Endothelial cell of umbilical vein (primary cell): ENCODE data around the gene PAX5. TPM values are rescaled to one million over a fixed set of nuclear protein-coding genes. Genes with fewer than 3 reads are reported as not detected.

Source experiments
- BruUV-seq: library from RNA; stranded (reverse); fragments of 400-500 nt; replicated peaks from 2 replicates; lab custom pipeline; 2021; lab: Mats Ljungman, UMichigan
- CTCF ChIA-PET: fragments of 300-600, 350-600 bp; sonication (Branson Sonifier 250); formaldehyde crosslinking; loops from one replicate; lab custom pipeline; 2021; ENCODE audit warnings: antibody characterized with exemption, inconsistent platforms; lab: Charles Lee
- POLR2A ChIA-PET: fragments of 300-600, 350-600 bp; sonication (Branson Sonifier 250); formaldehyde crosslinking; loops from one replicate; lab custom pipeline; 2021; ENCODE audit warnings: antibody characterized with exemption, inconsistent platforms; lab: Charles Lee
- DNase-seq: peaks from one replicate; pipeline ENCODE4 v3.0.0-alpha.2; 2011; ENCODE audit warnings: low read depth, low spot score
- FAIRE-seq: peaks from 2 replicates; lab custom pipeline; 2011; peaks lifted over from hg19 to GRCh38; lab: Jason Lieb, UNC
- H2AFZ ChIP-seq: 2 replicates; pipeline ENCODE4 v1.6.0; 2012; ENCODE audit warnings: low read depth, low read length, control low read depth, inconsistent platforms
- H3K27ac ChIP-seq: 2 replicates; pipeline ENCODE4 v1.5.1; 2011; ENCODE audit warnings: low read depth, mild to moderate bottlenecking, control low read depth, low read length, moderate library complexity; ENCODE audit not compliant: insufficient read depth
- H3K27me3 ChIP-seq, 2 experiments: 2 replicates each; pipeline versions ENCODE4 v1.6.0 to v1.6.1; 2011; ENCODE audit warnings: low read length in 2 of 2, mixed read lengths in 1 of 2; ENCODE audit not compliant: control insufficient read depth in 2 of 2, insufficient read depth in 2 of 2
- H3K36me3 ChIP-seq, 2 experiments: 2 replicates in 1 of 2; 3 replicates in 1 of 2; pipeline ENCODE4 v1.5.1; 2011; ENCODE audit warnings: low read length in 2 of 2, mild to moderate bottlenecking in 1 of 2, moderate library complexity in 1 of 2; ENCODE audit not compliant: control insufficient read depth in 2 of 2, insufficient read depth in 2 of 2; ENCODE audit errors: extremely low read depth in 1 of 2
- H3K4me1 ChIP-seq: 3 replicates; pipeline ENCODE4 v1.5.1; 2011; ENCODE audit warnings: mild to moderate bottlenecking, low read length; ENCODE audit not compliant: control insufficient read depth, insufficient read depth; ENCODE audit errors: extremely low read depth
- H3K4me2 ChIP-seq: 2 replicates; pipeline ENCODE4 v1.6.1; 2011; ENCODE audit warnings: low read length, control low read depth, mixed read lengths; ENCODE audit not compliant: insufficient read depth
- H3K4me3 ChIP-seq, 3 experiments: fragments of 200-600 bp in 1 of 3; sonication (generic), shearing (Covaris generic) in 1 of 3; replicated peaks in 1 of 3; 2 replicates each; pipeline ENCODE4 v1.5.1; 2011 to 2016; ENCODE audit warnings: control low read depth in 3 of 3, low read length in 3 of 3, mild to moderate bottlenecking in 2 of 3, inconsistent platforms in 1 of 3, low read depth in 1 of 3, moderate library complexity in 1 of 3; ENCODE audit not compliant: insufficient read depth in 1 of 3
- H3K79me2 ChIP-seq: 2 replicates; pipeline ENCODE4 v1.6.0; 2012; ENCODE audit warnings: low read length, inconsistent platforms; ENCODE audit not compliant: control insufficient read depth, insufficient read depth
- H3K9ac ChIP-seq: replicated peaks from 2 replicates; pipeline ENCODE3; 2011; ENCODE audit warnings: low read length, control low read depth; ENCODE audit not compliant: insufficient read depth; ENCODE audit errors: extremely low read depth
- H3K9me1 ChIP-seq: replicated peaks from 3 replicates; pipeline ENCODE4 v1.6.0; 2011; ENCODE audit warnings: mild to moderate bottlenecking, low read length; ENCODE audit not compliant: control insufficient read depth, insufficient read depth; ENCODE audit errors: extremely low read depth
- H3K9me3 ChIP-seq: replicated peaks from 2 replicates; pipeline ENCODE4 v1.5.1; 2012; ENCODE audit warnings: low read length, inconsistent platforms; ENCODE audit not compliant: control insufficient read depth, insufficient read depth
- H4K20me1 ChIP-seq: replicated peaks from 2 replicates; pipeline ENCODE3; 2011; ENCODE audit warnings: mild to moderate bottlenecking, low read length; ENCODE audit not compliant: control insufficient read depth, insufficient read depth; ENCODE audit errors: extremely low read depth
- EZH2 ChIP-seq: IDR thresholded peaks from 2 replicates; pipeline ENCODE4 v1.6.1; 2012; ENCODE audit warnings: borderline replicate concordance, low read depth, mild to moderate bottlenecking, moderate library complexity, low read length, inconsistent platforms; ENCODE audit not compliant: severe bottlenecking
- FOS ChIP-seq: IDR thresholded peaks from 2 replicates; pipeline ENCODE4 v1.6.1; 2011; ENCODE audit warnings: mild to moderate bottlenecking, low read length, moderate library complexity, borderline replicate concordance; ENCODE audit not compliant: insufficient read depth
- GATA2 ChIP-seq: IDR thresholded peaks from 2 replicates; pipeline ENCODE4 v1.7.0; 2011; ENCODE audit warnings: low read depth, mild to moderate bottlenecking, moderate library complexity, mixed read lengths, low read length; ENCODE audit not compliant: insufficient read length, insufficient read depth
- JUN ChIP-seq: IDR thresholded peaks from 2 replicates; pipeline ENCODE4 v1.6.1; 2011; ENCODE audit warnings: borderline replicate concordance, low read depth; ENCODE audit not compliant: insufficient read length, insufficient read depth
- MYC ChIP-seq: IDR thresholded peaks from one replicate; pipeline ENCODE4 v1.6.1; 2011; ENCODE audit warnings: mild to moderate bottlenecking, low read depth, low read length
- POLR2A ChIP-seq: IDR thresholded peaks from 2 replicates; pipeline ENCODE4 v1.6.1; 2012; ENCODE audit warnings: low read depth, mild to moderate bottlenecking, control low read depth, low read length
- POLR2AphosphoS5 ChIP-seq: IDR thresholded peaks from 2 replicates; pipeline ENCODE4 v1.6.1; 2012; ENCODE audit warnings: low read depth, mild to moderate bottlenecking, control low read depth, low read length, moderate library complexity; ENCODE audit not compliant: insufficient read depth
- dilution Hi-C: fragments of 300-500 bp; cut with MboI; formaldehyde crosslinking; loops from one replicate; pipeline ENCODE4 v1.15.0; 2019; ENCODE audit warnings: low sequenced_read_pairs; ENCODE audit not compliant: extremely low pct_ligation_motif_present
- intact Hi-C: fragments of 100-400 bp; cut with micrococcal nuclease; formaldehyde crosslinking; loops from one replicate; pipeline ENCODE4 v1.10.0; 2022
- polyA plus RNA-seq, 4 experiments: library from polyadenylated mRNA; depleted of rRNA in 3 of 4; stranded (reverse) in 3 of 4; unstranded in 1 of 4; fragments of >200 nt; gene quantifications; 2 replicates each; pipeline versions ENCODE4 v1.2.1 to v1.2.3, GENCODE V29; 2011 to 2012; ENCODE audit warnings: missing spikeins in 1 of 4
- total RNA-seq: library from RNA; stranded (reverse); gene quantifications from 2 replicates; pipeline ENCODE4 v1.2.3, GENCODE V29; 2021
- TF ChIP-seq, protein P1 (sequence below), 2 donors: IDR thresholded peaks; 1 replicate in 1 of 2; 2 replicates in 1 of 2; pipeline ENCODE4 v1.5.1; 2011; ENCODE audit warnings: low read length in 2 of 2, mild to moderate bottlenecking in 2 of 2, moderate library complexity in 2 of 2, control low read depth in 1 of 2, inconsistent platforms in 1 of 2, low read depth in 1 of 2; ENCODE audit not compliant: insufficient read depth in 1 of 2; ENCODE audit errors: extremely low read depth in 1 of 2
- TF ChIP-seq, protein P2 (sequence below): IDR thresholded peaks from 2 replicates; pipeline ENCODE4 v1.6.1; 2011; ENCODE audit not compliant: insufficient read depth, insufficient read length

Gene PAX5
- total and polyA plus RNA-seq, 2 donors (not counting 3 experiments of a cell fraction or from before 2014, with no cell fraction given), result not detected

DNA sequence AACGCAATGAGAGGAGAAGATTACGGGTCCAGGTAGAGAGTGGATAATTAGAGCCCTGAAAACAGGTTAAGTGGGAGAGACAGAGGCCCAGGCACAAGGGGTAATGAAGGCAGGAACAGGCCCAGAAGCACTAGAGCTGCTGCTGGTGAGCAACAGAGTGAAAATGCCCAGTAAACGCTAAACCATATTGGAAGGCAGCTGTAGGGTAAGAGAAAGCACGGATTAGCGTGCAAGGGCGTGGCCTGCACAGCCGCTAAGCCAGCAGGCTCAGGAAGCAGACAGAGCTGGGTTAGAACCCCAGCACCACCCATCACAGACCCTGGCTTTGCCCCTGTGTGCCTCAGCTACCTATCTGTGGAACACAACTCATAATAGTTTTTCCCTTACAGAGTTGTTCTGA, 93.2 kb downstream of the PAX5 start:
- ChIA-PET CTCF (no interaction called here), POLR2A (no interaction called here)
- Histone ChIP-seq H3K36me3 (no peaks in the 10 kb centered on the region), H3K9ac (no peak overlapping the region), H3K4me1 (no peaks in the 10 kb centered on the region), H3K9me1 (no peaks in the 10 kb centered on the region), H3K4me3 (no peak overlapping the region), H3K27me3 (peaks cover 16 to 17% of the 10 kb centered on the region in 2 experiments), H3K27ac (no peak overlapping the region), H3K4me2 (no peak overlapping the region), H2AFZ (no peak overlapping the region), H4K20me1 (no peaks in the 10 kb centered on the region), H3K9me3 (no peaks in the 10 kb centered on the region), H3K79me2 (no peaks in the 10 kb centered on the region)
- dilution Hi-C loops, result no loop called here
- no TSS peak for BruUV-seq
- intact Hi-C loops, result no loop called here
- TF ChIP-seq POLR2AphosphoS5 (no peak), JUN (no peak), FOS (no peak), MYC (no peak), EZH2 (no peak), POLR2A (no peak), GATA2 (no peak)
- TF ChIP-seq, protein P1, sequence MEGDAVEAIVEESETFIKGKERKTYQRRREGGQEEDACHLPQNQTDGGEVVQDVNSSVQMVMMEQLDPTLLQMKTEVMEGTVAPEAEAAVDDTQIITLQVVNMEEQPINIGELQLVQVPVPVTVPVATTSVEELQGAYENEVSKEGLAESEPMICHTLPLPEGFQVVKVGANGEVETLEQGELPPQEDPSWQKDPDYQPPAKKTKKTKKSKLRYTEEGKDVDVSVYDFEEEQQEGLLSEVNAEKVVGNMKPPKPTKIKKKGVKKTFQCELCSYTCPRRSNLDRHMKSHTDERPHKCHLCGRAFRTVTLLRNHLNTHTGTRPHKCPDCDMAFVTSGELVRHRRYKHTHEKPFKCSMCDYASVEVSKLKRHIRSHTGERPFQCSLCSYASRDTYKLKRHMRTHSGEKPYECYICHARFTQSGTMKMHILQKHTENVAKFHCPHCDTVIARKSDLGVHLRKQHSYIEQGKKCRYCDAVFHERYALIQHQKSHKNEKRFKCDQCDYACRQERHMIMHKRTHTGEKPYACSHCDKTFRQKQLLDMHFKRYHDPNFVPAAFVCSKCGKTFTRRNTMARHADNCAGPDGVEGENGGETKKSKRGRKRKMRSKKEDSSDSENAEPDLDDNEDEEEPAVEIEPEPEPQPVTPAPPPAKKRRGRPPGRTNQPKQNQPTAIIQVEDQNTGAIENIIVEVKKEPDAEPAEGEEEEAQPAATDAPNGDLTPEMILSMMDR (IDR thresholded peaks at IDR 0.05; ENCODE audit: extremely low read depth in 1 of 2, insufficient read depth in 1 of 2, low read depth in 1 of 2, low read length in 2 of 2), result no peak
- TF ChIP-seq, protein P2, sequence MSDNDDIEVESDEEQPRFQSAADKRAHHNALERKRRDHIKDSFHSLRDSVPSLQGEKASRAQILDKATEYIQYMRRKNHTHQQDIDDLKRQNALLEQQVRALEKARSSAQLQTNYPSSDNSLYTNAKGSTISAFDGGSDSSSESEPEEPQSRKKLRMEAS, result no peak
- no peak for DNase-seq
- no peak for FAIRE-seq
